Renal cortical epithelial cell (primary cell): ENCODE data around the gene PCARE. TPM values are rescaled to one million over a fixed set of nuclear protein-coding genes. Genes with fewer than 3 reads are reported as not detected.
A peak's percentile ranks its signal among the peaks of the same experiment; 100 is the strongest.
"Not testable (repeated sequence)": the region's sequence is repeated elsewhere in the genome, so short reads cannot be mapped to it uniquely, and the experiment has no call there.

Experiments
- DNase-seq: peaks from one replicate; pipeline ENCODE4 v3.0.0-alpha.2; 2011; ENCODE audit warnings: low read depth
- total RNA-seq: library from RNA; depleted of rRNA; stranded (reverse); fragments of >200 nt; gene quantifications from 2 replicates; pipeline ENCODE4 v1.2.3, GENCODE V29; 2014

PCARE gene
- total RNA-seq, 1 donor from 2014 or later = not detected

- DNase-seq = no peak
These were observed 23.2 kb upstream of the PCARE start for GRCh38 chr2:29097569-29097968.

- no peak for DNase-seq
These were observed 22.6 kb upstream of the PCARE start for GRCh38 chr2:29096969-29097368.

- DNase-seq = not testable (repeated sequence)
These were observed 16.0 kb upstream of the PCARE start for GRCh38 chr2:29090311-29090710.

GRCh38 chr2:29084554-29084953 lies 10.2 kb upstream of the PCARE start:
- DNase-seq = no peak

GRCh38 chr2:29082804-29083495 lies 8.6 kb upstream of the PCARE start:
- DNase-seq = peak; percentile 15

GRCh38 chr2:29080886-29081743 lies 6.8 kb upstream of the PCARE start:
- no peak for DNase-seq

- DNase-seq = no peak
These were observed 5.6 kb upstream of the PCARE start for GRCh38 chr2:29079887-29080286.

- no peak for DNase-seq
These were observed 1.8 kb upstream of the PCARE start for GRCh38 chr2:29075894-29076705.

- no peak for DNase-seq
These were observed 390 bp downstream of the PCARE start for GRCh38 chr2:29073933-29074332.

- DNase-seq = no peak
These were observed 1.2 kb downstream of the PCARE start for GRCh38 chr2:29072971-29073725.

- DNase-seq = no peak
These were observed 2.1 kb downstream of the PCARE start for GRCh38 chr2:29072251-29072650.

- no peak for DNase-seq
These were observed 3.0 kb downstream of the PCARE start for GRCh38 chr2:29071032-29071975.

- DNase-seq = no peak
These were observed 3.8 kb downstream of the PCARE start for GRCh38 chr2:29070526-29070925.

- no peak for DNase-seq
These were observed 5.8 kb downstream of the PCARE start for GRCh38 chr2:29068513-29068912.

- no peak for DNase-seq
These were observed 7.2 kb downstream of the PCARE start for GRCh38 chr2:29066997-29067605.

GRCh38 chr2:29066271-29066860 lies 8.0 kb downstream of the PCARE start:
- DNase-seq = no peak

- no peak for DNase-seq
These were observed 9.1 kb downstream of the PCARE start for GRCh38 chr2:29065068-29065811.

- no peak for DNase-seq
These were observed 9.6 kb downstream of the PCARE start for GRCh38 chr2:29064746-29065067.

- DNase-seq = no peak
These were observed 10.0 kb downstream of the PCARE start for GRCh38 chr2:29064346-29064715.
